Esophagus muscularis mucosa (tissue), 4 donors: Measurements from ENCODE around the gene CR2.

Experiments used
- CTCF ChIP-seq, 3 experiments: fragments of 200-600 bp in 2 of 3; fragments of 450-650 bp in 1 of 3; sonication (generic) in 2 of 3; IDR thresholded peaks; one replicate each; pipeline ENCODE4 v1.5.1; 2017 to 2019; ENCODE audit warnings: antibody characterized with exemption in 3 of 3, mild to moderate bottlenecking in 2 of 3, moderate library complexity in 1 of 3
- EP300 ChIP-seq: sonication (generic); formaldehyde crosslinking; IDR thresholded peaks from one replicate; pipeline ENCODE4 v1.6.1; 2017; ENCODE audit warnings: antibody characterized with exemption
- POLR2A ChIP-seq: fragments of 450-650 bp; IDR thresholded peaks from one replicate; pipeline ENCODE4 v1.6.1; 2017; ENCODE audit warnings: antibody characterized with exemption, moderate library complexity, mild to moderate bottlenecking, low read depth
- POLR2AphosphoS5 ChIP-seq, 2 donors: sonication (generic); formaldehyde crosslinking; IDR thresholded peaks; one replicate each; pipeline ENCODE4 v1.6.1; 2017; ENCODE audit warnings: antibody characterized with exemption in 2 of 2

GRCh38 chr1:207418351-207418750 lies 35.8 kb upstream of the CR2 start:
- no peak for TF ChIP-seq CTCF (IDR thresholded peaks at IDR 0.05)
- TF ChIP-seq POLR2A: no peak
- TF ChIP-seq POLR2AphosphoS5 (IDR thresholded peaks at IDR 0.05): no peak
- no peak for TF ChIP-seq EP300
